Measurements from ENCODE around the gene MBOAT1.

GRCh38 chr6:20191992-20192391 lies 20.3 kb downstream of the MBOAT1 start:
- no peak for TF ChIP-seq CTCF (IDR thresholded peaks at IDR 0.05)
- no peak for TF ChIP-seq POLR2A (IDR thresholded peaks at IDR 0.05)

All from testis (tissue), 2 donors.